K562 (cell line): ENCODE data around the gene SNUPN. TPM values are rescaled to one million over a fixed set of nuclear protein-coding genes. Genes with fewer than 3 reads are reported as not detected.

Source experiments
- BMI1 ChIP-seq: fragments of 150-350 bp; IDR thresholded peaks from 2 replicates; pipeline ENCODE4 v1.6.1; 2014; ENCODE audit warnings: low read length
- DNMT1 ChIP-seq: fragments of 450-650 bp; IDR thresholded peaks from 2 replicates; pipeline ENCODE4 v1.6.1; 2016; ENCODE audit warnings: antibody characterized with exemption, mild to moderate bottlenecking
- GTF2B ChIP-seq: IDR thresholded peaks from 2 replicates; pipeline ENCODE4 v1.6.1; 2011; ENCODE audit not compliant: insufficient read length; ENCODE audit errors: extremely low read depth
- MEF2A ChIP-seq: IDR thresholded peaks from 2 replicates; pipeline ENCODE4 v1.6.1; 2011; ENCODE audit warnings: low read depth, mild to moderate bottlenecking, low read length, moderate library complexity; ENCODE audit not compliant: control insufficient read depth
- PTRF ChIP-seq: fragments of 450-650 bp; IDR thresholded peaks from 2 replicates; pipeline ENCODE4 v1.6.1; 2016; ENCODE audit warnings: mild to moderate bottlenecking, missing genetic modification characterization, missing compliant biosample characterization
- SREBF1 ChIP-seq: fragments of 150-350 bp; IDR thresholded peaks from 2 replicates; pipeline ENCODE4 v1.6.1; 2014; ENCODE audit warnings: antibody characterized with exemption, low read depth, low read length, borderline replicate concordance
- STAT5A ChIP-seq: IDR thresholded peaks from 2 replicates; pipeline ENCODE4 v1.6.1; 2012; ENCODE audit warnings: low read length, inconsistent platforms, borderline replicate concordance
- TCF7 ChIP-seq: sonication (generic); IDR thresholded peaks from 2 replicates; pipeline ENCODE4 v1.6.1; 2016; ENCODE audit warnings: antibody characterized with exemption, borderline replicate concordance
- ZFPM2 ChIP-seq: fragments of 250-450 bp; sonication (Bioruptor Pico); IDR thresholded peaks from 2 replicates; pipeline ENCODE4 v1.5.1; 2022; ENCODE audit warnings: mild to moderate bottlenecking
- polyA plus RNA-seq, 8 experiments: library from polyadenylated mRNA; depleted of rRNA in 4 of 8; stranded (reverse) in 5 of 8; unstranded in 3 of 8; fragments of >200 nt; fragmentation: Nextera tagmentation in 2 of 8; fragmentation: Illumina TruSeq in 1 of 8; extraction: Ambion mirVana in 2 of 8; extraction: Trizol in 1 of 8; gene quantifications; 2 replicates each; pipeline versions ENCODE4 v1.2.1 to v1.2.3, GENCODE V29; 2011 to 2014; ENCODE audit warnings: inconsistent platforms in 1 of 8, missing spikeins in 1 of 8
- total RNA-seq, 7 experiments: library from RNA; depleted of rRNA in 6 of 7; stranded (reverse); fragments of >200 nt in 6 of 7; fragmentation: Illumina TruSeq in 2 of 7; extraction: Trizol in 2 of 7; gene quantifications; 2 replicates each; pipeline versions ENCODE4 v1.2.1 to v1.2.3, GENCODE V29; 2011 to 2021; ENCODE audit warnings: low replicate concordance in 1 of 7
- TF ChIP-seq, protein P1 (sequence below), 2 experiments: fragments of 450-650 bp; conservative IDR thresholded peaks; 2 replicates each; pipeline ENCODE4 v1.6.1; 2017; ENCODE audit warnings: mild to moderate bottlenecking in 2 of 2, moderate library complexity in 2 of 2
- TF ChIP-seq, protein P2 (sequence below): fragments of 250-450 bp; sonication (Bioruptor Pico); IDR thresholded peaks from 2 replicates; pipeline ENCODE4 v1.5.0; 2022; ENCODE audit warnings: mild to moderate bottlenecking
- TF ChIP-seq, protein P3 (sequence below): fragments of 250-450 bp; sonication (Bioruptor Pico); IDR thresholded peaks from 2 replicates; pipeline ENCODE4 v1.4.0; 2020

Gene SNUPN
- total and polyA plus RNA-seq, 9 of the 15 experiments (the other 6 are each of a cell fraction or from before 2014, with no cell fraction given): 32.2 to 78.3 (median 40.0) TPM

GRCh38 chr15:75625542-75626347 is at the start of gene SNUPN (continued):
- TF ChIP-seq GTF2B: no peak
- 0 out of 2 replicates have a peak, but pooled peaks have one; percentile 11 for TF ChIP-seq ZFPM2 (CRISPR knock-in tag)
- TF ChIP-seq, protein P1, sequence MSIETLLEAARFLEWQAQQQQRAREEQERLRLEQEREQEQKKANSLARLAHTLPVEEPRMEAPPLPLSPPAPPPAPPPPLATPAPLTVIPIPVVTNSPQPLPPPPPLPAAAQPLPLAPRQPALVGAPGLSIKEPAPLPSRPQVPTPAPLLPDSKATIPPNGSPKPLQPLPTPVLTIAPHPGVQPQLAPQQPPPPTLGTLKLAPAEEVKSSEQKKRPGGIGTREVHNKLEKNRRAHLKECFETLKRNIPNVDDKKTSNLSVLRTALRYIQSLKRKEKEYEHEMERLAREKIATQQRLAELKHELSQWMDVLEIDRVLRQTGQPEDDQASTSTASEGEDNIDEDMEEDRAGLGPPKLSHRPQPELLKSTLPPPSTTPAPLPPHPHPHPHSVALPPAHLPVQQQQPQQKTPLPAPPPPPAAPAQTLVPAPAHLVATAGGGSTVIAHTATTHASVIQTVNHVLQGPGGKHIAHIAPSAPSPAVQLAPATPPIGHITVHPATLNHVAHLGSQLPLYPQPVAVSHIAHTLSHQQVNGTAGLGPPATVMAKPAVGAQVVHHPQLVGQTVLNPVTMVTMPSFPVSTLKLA (conservative IDR thresholded peaks at IDR 0.05): peak; percentile 87 to 94
- TF ChIP-seq MEF2A: no peak
- TF ChIP-seq STAT5A: no peak
- TF ChIP-seq, protein P2, sequence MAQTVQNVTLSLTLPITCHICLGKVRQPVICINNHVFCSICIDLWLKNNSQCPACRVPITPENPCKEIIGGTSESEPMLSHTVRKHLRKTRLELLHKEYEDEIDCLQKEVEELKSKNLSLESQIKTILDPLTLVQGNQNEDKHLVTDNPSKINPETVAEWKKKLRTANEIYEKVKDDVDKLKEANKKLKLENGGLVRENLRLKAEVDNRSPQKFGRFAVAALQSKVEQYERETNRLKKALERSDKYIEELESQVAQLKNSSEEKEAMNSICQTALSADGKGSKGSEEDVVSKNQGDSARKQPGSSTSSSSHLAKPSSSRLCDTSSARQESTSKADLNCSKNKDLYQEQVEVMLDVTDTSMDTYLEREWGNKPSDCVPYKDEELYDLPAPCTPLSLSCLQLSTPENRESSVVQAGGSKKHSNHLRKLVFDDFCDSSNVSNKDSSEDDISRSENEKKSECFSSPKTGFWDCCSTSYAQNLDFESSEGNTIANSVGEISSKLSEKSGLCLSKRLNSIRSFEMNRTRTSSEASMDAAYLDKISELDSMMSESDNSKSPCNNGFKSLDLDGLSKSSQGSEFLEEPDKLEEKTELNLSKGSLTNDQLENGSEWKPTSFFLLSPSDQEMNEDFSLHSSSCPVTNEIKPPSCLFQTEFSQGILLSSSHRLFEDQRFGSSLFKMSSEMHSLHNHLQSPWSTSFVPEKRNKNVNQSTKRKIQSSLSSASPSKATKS: no peak
- no peak for TF ChIP-seq DNMT1
- no peak for TF ChIP-seq BMI1
- TF ChIP-seq, protein P3, sequence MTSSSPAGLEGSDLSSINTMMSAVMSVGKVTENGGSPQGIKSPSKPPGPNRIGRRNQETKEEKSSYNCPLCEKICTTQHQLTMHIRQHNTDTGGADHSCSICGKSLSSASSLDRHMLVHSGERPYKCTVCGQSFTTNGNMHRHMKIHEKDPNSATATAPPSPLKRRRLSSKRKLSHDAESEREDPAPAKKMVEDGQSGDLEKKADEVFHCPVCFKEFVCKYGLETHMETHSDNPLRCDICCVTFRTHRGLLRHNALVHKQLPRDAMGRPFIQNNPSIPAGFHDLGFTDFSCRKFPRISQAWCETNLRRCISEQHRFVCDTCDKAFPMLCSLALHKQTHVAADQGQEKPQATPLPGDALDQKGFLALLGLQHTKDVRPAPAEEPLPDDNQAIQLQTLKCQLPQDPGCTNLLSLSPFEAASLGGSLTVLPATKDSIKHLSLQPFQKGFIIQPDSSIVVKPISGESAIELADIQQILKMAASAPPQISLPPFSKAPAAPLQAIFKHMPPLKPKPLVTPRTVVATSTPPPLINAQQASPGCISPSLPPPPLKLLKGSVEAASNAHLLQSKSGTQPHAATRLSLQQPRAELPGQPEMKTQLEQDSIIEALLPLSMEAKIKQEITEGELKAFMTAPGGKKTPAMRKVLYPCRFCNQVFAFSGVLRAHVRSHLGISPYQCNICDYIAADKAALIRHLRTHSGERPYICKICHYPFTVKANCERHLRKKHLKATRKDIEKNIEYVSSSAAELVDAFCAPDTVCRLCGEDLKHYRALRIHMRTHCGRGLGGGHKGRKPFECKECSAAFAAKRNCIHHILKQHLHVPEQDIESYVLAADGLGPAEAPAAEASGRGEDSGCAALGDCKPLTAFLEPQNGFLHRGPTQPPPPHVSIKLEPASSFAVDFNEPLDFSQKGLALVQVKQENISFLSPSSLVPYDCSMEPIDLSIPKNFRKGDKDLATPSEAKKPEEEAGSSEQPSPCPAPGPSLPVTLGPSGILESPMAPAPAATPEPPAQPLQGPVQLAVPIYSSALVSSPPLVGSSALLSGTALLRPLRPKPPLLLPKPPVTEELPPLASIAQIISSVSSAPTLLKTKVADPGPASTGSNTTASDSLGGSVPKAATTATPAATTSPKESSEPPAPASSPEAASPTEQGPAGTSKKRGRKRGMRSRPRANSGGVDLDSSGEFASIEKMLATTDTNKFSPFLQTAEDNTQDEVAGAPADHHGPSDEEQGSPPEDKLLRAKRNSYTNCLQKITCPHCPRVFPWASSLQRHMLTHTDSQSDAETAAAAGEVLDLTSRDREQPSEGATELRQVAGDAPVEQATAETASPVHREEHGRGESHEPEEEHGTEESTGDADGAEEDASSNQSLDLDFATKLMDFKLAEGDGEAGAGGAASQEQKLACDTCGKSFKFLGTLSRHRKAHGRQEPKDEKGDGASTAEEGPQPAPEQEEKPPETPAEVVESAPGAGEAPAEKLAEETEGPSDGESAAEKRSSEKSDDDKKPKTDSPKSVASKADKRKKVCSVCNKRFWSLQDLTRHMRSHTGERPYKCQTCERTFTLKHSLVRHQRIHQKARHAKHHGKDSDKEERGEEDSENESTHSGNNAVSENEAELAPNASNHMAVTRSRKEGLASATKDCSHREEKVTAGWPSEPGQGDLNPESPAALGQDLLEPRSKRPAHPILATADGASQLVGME (CRISPR knock-in tag): no peak
- TF ChIP-seq TCF7: no peak
- TF ChIP-seq SREBF1: no peak
- TF ChIP-seq PTRF: no peak
